HG02623 (cell line): ENCODE results near the gene ISM1.
"Not testable (repeated sequence)": the region's sequence is repeated elsewhere in the genome, so short reads cannot be mapped to it uniquely, and the experiment has no call there.

Source experiments
- ATAC-seq: cut with Tn5 transposase; IDR thresholded peaks from one replicate; pipeline ENCODE4 v1.9.1; 2021; ENCODE audit warnings: moderate library complexity; ENCODE audit not compliant: unreplicated experiment

Gene ISM1

DNA sequence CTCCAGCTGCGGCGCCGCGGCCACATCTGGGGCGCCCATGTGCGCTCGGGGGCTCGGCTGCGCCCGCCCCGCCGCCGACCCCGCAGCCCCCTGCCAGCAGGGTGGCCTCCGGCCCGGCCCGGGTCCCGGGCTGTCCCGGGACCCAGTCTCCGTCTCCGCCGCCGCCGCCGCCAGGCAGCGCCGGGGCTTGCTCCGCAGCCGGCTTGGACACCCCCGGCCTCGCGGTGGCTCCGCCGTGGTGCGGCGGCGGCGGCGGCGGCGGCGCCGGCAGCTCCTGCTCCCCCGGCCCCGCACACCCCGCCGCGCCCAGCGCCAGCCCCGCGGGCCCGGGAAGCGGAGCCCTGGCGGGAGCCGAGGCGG lies 219 bp downstream of the ISM1 start:
- peak; percentile 29 for ATAC-seq

DNA sequence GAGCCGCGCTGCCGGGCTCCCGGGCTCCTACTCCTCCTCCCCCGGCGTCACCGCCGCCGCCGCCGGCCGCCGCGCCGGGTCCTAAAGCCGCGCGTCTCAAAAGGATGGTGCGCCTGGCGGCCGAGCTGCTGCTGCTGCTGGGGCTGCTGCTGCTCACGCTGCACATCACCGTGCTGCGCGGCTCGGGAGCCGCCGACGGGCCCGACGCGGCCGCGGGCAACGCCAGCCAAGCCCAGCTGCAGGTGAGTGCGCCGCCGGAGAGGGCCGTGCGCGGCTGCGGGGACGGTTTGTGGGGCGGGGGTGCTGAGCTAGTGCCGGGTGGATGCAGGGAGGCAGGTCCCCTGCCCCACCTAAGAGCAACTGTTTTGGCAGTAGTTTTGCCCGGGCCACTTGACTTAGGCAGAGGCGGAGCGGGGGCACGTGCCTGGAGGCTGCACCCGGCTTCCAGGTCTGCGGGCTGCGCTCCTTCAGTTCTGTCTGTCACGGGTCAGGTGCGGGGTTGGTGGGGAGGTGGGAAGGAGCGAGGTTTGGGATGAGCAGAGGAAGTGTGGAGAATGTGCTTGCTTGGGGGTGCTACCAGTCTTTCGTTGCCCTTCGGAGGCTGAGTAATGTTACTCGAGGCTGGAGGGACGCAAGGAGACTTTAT lies 722 bp downstream of the ISM1 start:
- peak; percentile 90 for ATAC-seq

DNA sequence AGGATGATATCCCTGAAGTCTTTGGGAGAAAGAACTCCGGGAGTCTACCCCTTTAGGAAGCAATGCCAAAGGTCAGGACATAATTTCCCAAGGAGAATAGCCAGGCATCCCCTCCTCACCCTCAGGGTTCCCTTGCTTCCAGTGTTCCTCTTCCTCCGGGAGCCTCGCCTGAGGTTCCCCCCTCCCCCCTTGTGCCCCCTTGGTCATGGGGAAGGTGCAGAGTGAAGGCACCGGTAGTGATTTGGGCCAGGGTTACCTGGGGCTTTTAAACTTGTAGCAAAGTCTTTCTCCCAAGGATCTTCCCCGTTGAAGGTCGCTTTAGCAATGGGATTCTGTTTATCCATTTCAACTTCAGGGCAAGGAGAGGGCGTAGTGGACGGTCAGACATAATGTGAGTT lies 1.2 kb downstream of the ISM1 start:
- no peak for ATAC-seq

DNA sequence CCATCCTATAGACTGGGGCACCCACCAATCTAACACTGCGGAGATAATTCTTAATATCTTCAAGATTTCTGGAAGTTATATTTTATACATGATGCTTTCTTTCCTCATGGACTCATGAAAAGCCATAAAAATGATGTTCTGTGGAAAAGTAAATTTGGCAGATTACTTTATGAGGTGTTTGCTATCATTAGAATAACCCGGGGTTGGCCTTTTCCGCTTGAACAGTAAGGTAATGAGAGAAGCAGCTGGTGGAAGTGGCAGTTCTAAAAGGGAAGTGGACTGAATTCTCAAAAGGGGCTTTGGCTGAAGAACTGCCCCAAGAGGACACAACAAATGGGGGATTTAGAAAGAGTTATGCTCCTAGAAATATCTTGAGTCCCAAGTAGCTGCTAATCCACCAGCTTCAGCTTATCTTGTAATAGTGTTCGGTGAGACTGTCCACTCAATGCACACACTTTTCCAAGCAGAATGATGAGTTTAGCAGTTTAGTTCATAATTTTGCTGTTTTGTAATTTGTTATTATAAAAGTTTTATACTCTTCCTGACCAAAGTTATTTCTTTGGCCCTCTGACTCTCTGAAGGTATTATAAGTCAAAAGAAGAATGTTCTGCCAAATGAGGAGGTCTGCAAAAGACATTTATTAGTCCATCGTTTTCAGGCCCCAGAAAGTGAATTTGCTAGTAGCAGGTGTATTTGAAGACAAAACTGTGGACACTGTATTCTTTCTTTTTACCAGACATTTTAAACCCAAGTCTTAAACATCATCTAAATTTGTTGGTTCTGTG lies 2.9 kb downstream of the ISM1 start:
- ATAC-seq = no peak

DNA sequence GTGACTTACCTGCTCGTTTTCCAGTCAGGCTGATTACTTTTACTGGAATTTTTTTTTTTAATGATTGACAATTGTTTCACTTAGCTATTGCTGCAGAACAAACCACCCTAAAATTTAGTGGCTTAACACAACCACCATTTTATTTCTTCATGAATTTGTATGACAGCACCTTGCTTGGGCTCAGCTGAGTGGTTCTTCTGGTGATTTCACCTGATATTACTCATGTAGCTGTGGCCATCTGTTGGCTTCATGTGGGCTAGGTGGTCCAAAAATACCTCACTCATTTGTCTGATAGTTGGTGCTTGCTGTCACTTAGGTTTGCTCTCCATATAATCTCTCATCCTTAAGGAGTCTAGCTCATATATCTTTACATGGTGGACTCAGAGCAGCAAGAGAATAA lies 5.3 kb downstream of the ISM1 start:
- ATAC-seq = no peak

DNA sequence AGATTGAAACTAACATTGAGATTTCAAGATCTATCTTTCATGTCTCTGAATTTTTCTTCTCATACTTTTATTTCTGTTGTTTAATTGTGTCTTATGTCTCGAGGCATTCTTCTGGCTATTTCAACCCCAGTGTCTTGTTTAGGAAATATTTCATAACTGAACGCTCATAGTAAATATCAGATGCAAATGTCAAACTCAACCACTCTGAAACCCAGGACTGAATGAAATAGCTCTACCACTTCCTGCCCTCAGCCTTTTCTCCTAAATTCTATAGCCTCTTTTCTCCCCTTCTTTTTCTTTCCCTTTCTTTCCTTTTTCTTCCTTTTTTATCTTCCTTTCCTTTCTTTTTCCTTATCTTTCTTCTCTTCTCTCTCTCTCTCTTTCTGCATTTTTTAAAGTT lies 7.7 kb downstream of the ISM1 start:
- ATAC-seq = no peak

DNA sequence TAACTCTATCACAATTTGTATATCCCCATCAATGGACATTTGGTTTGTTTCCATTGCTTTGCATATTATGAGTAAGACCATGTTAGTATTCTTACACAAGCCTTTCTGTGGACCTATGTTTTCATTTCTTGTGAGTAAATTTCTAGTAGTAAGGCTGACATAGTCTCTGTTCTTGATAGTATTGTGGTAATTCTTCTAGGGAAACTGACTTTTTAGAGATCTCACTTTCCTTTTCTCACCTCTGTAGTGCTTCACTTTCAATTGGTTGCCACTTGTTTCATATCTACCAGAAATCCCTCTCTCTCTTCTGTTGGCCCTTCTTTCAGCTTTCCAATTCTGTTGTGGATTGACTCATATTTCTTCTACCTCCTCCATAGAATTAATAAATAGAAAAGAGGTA lies 8.5 kb downstream of the ISM1 start:
- ATAC-seq = peak; percentile 80

DNA sequence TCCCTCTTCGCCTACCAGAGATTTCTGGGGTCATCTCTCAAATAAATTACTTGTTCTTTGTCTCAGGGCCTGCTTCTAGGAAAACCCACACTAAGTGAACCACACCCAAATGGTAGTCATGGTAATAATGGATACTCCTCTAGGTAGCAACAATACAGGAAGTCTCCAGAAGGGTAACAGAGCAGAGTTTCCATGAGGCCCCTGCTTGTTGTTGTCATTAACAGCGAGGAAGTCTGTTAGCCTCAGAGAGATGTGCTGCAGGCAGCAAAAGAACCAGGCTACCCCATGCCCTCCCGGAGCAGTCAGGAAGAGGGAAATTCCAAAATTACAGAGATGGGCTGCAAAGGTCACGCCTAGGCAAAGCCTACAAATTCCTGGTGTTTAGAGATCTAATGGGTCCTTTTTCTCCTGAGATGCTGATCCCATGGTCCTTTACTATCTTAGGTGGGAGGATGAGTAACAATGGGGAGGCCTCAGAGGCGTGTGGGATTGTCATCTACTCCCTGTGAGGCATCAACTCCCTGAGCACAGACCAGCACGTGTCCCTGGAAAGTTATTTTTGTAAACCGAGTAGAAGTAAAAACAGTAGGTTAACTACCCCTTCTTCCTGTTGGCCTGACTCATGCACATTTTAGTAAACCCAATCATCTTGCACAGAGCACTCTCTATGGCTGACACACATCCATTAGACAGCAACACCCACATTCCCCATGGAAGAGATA lies 10.1 kb downstream of the ISM1 start:
- ATAC-seq = no peak

DNA sequence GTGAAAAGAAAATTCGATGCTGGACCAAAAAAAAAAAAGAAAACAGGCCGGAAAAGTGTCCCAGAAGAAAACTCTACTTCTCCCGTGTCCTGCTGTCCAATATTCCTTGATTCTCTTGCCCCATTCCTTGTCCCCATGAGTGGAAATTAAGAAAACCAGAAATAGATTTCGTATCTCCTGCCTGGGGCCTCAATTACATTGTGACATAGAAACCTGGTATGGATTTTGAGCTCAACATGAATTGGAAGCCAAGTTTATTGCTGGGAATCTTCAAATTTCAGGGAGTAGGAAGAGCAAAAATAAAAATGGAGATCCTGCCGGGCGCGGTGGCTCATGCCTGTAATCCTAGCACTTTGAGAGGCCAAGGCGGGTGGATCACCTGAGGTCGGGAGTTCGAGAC lies 11.9 kb downstream of the ISM1 start:
- no peak for ATAC-seq

DNA sequence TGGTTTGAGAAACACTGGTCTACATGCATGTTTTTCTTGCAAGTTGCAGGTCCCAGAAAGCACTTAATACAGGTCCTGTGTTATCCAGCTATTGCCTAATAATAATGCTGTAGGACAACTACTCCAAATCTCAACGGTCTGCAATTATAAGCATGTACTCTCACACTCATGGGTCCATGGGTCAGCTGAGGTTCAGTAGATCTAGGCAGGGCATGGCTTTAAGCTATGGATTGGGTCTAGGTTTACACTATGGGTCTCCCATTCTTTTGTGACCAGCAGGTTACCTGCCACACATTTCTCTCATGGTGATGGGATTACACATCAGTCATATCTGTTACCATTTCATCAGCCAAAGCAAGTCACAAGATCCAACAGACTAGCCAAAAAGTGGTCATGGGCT lies 13.9 kb downstream of the ISM1 start:
- no peak for ATAC-seq

DNA sequence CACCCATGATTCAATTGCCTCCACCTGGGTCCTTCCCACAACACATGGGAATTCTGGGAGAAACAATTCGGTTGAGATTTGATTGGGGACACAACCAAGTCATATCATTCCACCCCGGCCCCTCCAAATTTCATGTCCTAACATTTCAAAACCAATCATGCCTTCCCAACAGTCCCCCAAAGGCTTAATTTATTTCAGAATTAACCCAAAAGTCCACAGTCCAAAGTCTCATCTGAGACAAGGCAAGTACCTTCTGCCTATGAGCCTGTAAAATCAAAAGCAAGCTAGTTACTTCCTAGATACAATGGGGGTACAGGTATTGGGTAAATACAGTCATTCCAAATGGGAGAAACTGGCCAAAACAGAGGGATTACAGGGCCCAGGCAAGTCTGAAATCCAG lies 15.3 kb downstream of the ISM1 start:
- not testable (repeated sequence) for ATAC-seq

DNA sequence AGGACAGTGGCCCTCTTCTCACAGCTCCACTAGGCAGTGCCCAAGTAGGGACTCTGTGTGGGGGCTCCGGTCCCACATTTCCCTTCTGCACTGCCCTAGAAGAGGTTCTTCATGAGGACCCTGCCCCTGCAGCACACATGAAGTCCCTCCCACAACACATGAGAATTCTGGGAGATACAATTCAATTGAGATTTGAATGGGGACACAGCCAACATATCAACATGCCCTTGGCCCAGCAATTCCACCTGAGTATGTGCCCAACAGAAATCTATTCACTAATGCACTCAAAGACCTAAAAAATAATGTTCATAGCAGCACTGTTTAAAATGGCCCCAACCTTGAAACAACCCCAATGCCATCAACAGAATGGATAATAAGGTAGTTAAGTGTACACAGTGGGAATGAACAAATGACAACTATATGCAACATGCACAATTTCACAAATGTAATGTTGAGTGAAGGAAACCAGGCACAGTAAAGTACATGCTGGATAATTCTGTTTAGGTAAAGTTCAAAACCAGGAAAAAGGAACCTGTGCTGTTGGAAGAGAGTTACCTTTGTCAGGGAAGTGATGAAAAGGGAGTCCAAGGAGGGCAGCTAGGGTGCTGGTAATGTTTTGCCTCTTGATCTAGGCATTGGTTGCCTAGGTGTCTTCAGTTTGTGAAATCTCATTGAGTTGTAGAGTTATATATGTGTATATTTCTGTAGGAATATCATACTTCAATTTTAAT lies 16.1 kb downstream of the ISM1 start:
- no peak for ATAC-seq

DNA sequence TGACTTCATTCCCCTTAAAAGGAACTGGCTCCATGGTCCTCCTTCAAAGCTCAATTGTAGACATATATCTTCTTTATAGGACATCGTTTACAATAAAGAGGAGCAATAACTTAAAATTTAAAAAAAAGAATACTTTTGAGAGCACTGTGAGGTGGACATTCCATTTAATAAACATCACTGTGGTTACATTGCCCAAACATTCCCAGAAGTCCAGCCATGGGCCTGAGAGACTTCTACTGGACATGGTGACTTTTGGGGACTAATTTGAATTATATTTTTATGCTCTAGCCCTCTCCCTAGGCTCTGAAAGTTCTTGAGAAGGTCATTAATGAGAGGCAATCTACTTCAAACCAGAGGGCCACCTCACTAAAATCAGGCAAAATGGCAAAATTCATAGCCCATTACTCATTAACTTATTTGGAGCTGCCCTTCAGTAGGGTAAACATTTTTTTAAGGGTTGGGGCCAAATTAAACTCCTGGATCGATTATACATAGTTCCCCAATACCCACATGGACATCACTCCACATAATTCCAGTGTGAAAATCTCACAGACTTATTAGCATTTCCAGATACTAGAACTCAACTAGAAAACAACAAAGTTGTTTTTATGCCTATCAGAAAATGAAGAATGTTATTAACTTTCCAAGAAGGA lies 17.1 kb downstream of the ISM1 start:
- no peak for ATAC-seq

DNA sequence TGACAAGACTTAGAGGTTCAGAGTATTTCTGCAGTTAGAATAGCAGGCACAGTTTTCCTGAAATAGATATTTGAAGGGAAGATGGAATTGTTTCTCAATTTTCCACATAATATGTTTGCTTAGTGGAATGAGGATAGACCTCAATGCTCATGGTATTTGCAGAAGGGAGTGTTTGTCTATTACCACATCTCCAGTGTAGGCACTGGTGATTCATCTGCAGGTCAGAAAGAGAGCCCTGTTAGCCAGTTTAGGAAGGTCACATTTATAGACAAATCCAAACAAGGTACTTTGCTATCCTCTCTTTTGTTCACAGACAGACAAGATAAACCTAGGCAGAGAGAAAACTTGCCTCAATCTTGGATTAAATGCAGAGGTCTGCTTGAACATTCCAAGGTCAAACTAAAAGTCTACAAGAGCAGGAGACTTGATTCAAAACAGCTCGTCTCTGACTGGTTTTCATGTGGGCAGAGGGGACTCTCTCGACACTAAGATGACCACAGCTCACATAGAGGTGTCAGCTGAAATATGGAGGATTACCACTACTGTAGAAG lies 22.8 kb downstream of the ISM1 start:
- ATAC-seq = no peak

DNA sequence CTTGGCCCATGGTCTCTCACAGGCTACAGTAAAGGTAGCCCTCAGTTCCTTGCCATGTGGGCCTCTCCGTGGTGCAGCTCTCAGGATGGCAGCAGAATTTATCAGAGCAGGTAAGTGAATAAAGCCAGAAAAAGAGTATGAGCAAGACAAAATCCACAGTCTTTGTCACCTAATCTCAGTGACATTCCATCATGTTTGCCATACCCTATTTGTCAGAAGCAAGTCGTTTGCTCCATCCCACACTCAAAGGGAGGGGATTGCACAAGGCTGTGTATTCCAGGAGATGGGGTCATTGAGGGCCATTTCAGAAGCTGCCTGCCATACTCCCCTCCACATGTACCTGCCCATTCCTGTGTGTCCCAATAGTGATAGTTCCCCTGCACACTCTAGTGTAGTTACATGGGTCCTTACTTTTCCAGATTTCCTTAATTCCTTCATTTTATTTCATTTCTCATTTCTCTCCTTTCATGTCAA lies 24.2 kb downstream of the ISM1 start:
- no peak for ATAC-seq

DNA sequence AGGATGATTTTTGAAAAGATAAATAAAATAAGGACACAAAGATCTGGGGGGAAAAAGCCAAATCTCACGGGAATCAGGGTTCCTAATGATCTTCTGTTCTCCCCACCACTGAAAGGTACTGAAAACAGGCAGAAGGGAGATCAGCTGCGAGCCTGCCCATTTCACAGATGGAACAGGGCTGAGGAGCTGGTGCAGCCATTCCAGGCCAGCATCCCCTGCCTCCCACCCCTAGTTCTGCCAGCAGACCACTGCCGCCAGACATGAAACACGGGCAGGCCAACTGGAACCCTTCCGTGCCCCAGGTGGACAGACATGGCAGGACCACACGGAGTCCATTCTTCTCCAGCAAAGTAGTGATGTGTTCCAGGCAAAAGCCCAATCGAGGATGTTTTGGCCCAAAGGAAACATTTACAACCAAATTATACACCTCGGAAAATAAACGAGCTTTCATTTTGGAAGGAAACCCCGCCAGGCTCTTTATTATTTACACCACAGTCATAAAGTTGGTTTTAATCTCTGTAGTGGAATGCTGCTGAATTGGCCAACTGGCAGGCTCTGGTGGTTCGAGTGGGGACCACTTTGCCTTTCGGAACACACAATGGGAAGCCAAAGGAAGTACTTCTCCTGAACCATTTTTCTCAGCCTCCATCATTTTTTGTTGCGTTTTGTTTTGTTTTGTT lies 28.2 kb downstream of the ISM1 start:
- ATAC-seq = no peak

DNA sequence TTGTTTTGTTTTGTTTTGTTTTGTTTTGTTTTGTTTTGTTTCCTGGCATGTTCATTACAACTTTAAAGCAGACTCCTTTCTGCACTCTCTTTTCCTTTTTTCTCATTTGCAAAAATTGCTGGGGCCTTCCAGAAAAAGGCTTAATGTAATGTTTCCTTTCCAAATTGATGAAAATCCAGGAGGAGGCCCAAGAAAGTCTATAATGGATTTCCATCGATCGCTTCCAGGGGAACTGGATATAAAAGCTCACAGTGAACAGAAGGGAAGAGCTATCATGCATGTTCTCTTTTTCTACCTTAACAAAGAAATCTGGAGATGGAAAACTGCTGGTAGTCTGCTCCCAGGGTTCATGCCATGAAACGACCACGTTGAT lies 28.7 kb downstream of the ISM1 start:
- no peak for ATAC-seq

DNA sequence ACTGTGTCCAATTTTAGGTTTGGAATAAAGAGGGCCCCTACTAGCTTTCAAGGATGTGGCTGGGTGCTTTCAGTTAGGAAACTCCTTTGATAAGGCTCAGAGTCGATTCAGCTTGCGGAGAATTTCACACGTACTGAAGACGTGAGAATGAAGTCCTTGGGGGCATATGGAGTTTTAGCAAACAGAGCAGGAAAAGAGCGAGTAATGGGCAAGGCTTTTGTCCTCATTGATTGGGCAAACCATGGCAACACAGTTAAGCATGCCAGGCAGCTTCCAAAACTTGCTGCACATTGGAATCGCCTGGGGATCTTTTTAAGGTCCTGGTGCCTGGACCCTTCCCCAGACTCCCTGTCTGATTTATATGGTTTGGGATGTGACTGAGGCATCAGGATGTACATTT lies 29.2 kb downstream of the ISM1 start:
- ATAC-seq = no peak

DNA sequence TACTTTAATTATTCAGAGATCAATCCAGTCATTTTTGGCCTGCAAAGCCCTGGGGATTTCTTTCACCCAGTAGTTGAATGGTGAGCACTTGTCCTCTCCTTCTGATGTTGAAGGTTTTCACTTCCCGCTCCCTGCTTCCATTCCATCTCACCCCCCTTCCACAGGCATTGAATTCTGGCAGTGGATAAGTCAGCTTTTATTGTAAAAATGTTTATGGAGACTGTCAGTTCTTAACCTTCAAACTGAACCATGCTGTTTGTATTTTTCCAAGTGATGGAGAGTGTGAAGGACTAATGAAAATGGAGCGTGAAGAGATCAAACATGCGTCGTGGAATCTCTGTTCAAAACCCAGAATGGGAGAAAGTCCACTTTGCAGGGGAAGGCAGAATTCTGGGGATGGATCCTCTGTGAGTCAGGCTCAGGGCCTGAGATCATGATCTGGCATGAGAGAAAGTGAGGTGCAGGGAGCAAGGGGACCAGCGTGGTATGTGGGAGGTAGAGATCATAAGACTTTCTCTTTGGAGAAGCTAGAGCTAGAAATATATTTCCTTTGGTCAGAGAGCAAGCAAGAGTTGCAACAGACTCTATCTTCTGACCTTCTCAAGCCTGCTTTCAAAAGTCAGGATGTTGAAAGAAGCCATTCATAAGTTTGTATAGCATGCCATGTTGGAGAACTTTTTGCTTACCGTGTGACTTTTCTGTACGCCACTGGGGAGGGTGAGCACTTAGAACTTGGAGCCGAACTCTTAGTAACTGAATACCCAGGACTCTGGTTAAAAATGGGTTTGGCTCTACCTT lies 30.2 kb downstream of the ISM1 start:
- no peak for ATAC-seq
